ENCODE measurements around the gene CELA2B.

GRCh38 chr1:15454256-15454655 is 21.6 kb upstream of the CELA2B start:
- TF ChIP-seq ZEB2 (tag by site-specific recombination; IDR thresholded peaks at IDR 0.05): no peak
- no peak for TF ChIP-seq ZBTB48 (tag by site-specific recombination; IDR thresholded peaks at IDR 0.05)
- TF ChIP-seq ZNF48 (tag by site-specific recombination; IDR thresholded peaks at IDR 0.05): no peak
- TF ChIP-seq EGR2 (tag by site-specific recombination; IDR thresholded peaks at IDR 0.05; ENCODE audit: low read depth): no peak
